Osteoblast (primary cell): Measurements from ENCODE around the gene RHOF. TPM values are rescaled to one million over a fixed set of nuclear protein-coding genes. Genes with fewer than 3 reads are reported as not detected.

Experiments used
- DNase-seq: peaks from one replicate; pipeline ENCODE4 v3.0.0; 2011; ENCODE audit warnings: low spot score, mixed read lengths; ENCODE audit not compliant: insufficient read length; ENCODE audit errors: missing footprints
- H2AFZ ChIP-seq: 2 replicates; pipeline ENCODE4 v1.6.0; 2011; ENCODE audit warnings: mild to moderate bottlenecking, low read length
- H3K27ac ChIP-seq: 2 replicates; pipeline ENCODE4 v1.5.1; 2011; ENCODE audit warnings: mild to moderate bottlenecking, low read depth, low read length, moderate library complexity
- H3K27me3 ChIP-seq: 2 replicates; pipeline ENCODE4 v1.6.0; 2012; ENCODE audit warnings: mild to moderate bottlenecking, control low read depth, inconsistent platforms, low read length, moderate library complexity; ENCODE audit not compliant: insufficient read depth
- H3K36me3 ChIP-seq: 2 replicates; pipeline ENCODE4 v1.5.1; 2011; ENCODE audit warnings: mild to moderate bottlenecking, low read length, control low read depth, moderate library complexity; ENCODE audit not compliant: insufficient read depth
- H3K4me1 ChIP-seq: 2 replicates; pipeline ENCODE4 v1.5.1; 2011; ENCODE audit warnings: mild to moderate bottlenecking, low read length, control low read depth, moderate library complexity; ENCODE audit not compliant: insufficient read depth
- H3K4me2 ChIP-seq: 2 replicates; pipeline ENCODE4 v1.6.0; 2011; ENCODE audit warnings: mild to moderate bottlenecking, low read length; ENCODE audit not compliant: insufficient read depth
- H3K4me3 ChIP-seq: fragments of 200-600 bp; sonication (generic); 3 replicates; pipeline ENCODE4 v1.5.1; 2012; ENCODE audit warnings: mild to moderate bottlenecking, low read length, inconsistent platforms; ENCODE audit not compliant: insufficient read depth
- H3K79me2 ChIP-seq: 2 replicates; pipeline ENCODE4 v1.6.0; 2012; ENCODE audit warnings: mild to moderate bottlenecking, low read length, control low read depth, inconsistent platforms; ENCODE audit not compliant: insufficient read depth
- H3K9me3 ChIP-seq: 2 replicates; pipeline ENCODE4 v1.5.1; 2011; ENCODE audit warnings: low read depth, low read length, control low read depth
- H4K20me1 ChIP-seq: 2 replicates; pipeline ENCODE4 v1.6.0; 2012; ENCODE audit warnings: mild to moderate bottlenecking, low read length, control low read depth; ENCODE audit not compliant: insufficient read depth
- CTCF ChIP-seq: IDR thresholded peaks from 2 replicates; pipeline ENCODE4 v1.5.1; 2011; ENCODE audit warnings: mild to moderate bottlenecking, low read depth, low read length, moderate library complexity; ENCODE audit errors: extremely low read depth
- total RNA-seq: library from RNA; depleted of rRNA; stranded (reverse); fragments of >200 nt; gene quantifications from 2 replicates; pipeline ENCODE4 v1.2.3, GENCODE V29; 2012

The RHOF gene
- total RNA-seq, 1 donor: 8.3 TPM

- H3K4me2 ChIP-seq: no peak overlapping the region
- H3K79me2 ChIP-seq: no peaks in the 10 kb centered on the region
- H3K36me3 ChIP-seq: no peaks in the 10 kb centered on the region
- no peak overlapping the region for H2AFZ ChIP-seq
- H3K9me3 ChIP-seq: no peaks in the 10 kb centered on the region
- no peak overlapping the region for H3K4me3 ChIP-seq
- no peak overlapping the region for H3K27ac ChIP-seq
- DNase-seq: peak; percentile 47
- H3K4me1 ChIP-seq: peaks cover 4% of the 10 kb centered on the region
- H3K27me3 ChIP-seq: no peaks in the 10 kb centered on the region
- H4K20me1 ChIP-seq: no peaks in the 10 kb centered on the region
- no peak for TF ChIP-seq CTCF
Measured at GRCh38 chr12:121751034-121751433, 42.5 kb downstream of the RHOF start.

DNA sequence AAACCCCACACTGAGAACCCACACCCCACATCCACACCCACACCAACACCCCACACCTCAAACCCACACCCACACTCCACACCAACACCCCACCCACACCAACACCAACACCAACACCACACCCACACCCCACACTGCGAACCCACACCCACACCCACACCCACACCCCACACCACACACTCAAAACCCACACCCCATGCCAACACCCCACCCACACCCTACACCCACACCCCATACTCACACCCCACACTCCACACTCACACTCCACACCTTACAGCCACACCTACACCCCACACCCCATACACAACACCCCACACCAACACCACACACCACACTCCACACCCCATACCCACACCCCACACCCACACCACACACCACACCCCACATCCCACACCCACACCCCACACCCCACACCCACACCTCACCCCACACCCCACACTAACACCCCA, 43.0 kb downstream of the RHOF start:
- Histone ChIP-seq H2AFZ (no peak overlapping the region), H4K20me1 (no peaks in the 10 kb centered on the region), H3K27me3 (no peaks in the 10 kb centered on the region), H3K27ac (no peak overlapping the region), H3K4me3 (no peak overlapping the region), H3K79me2 (no peaks in the 10 kb centered on the region), H3K36me3 (no peaks in the 10 kb centered on the region), H3K9me3 (no peaks in the 10 kb centered on the region), H3K4me2 (no peak overlapping the region), H3K4me1 (peaks cover 4% of the 10 kb centered on the region)
- no peak for TF ChIP-seq CTCF
- peak; percentile 26 for DNase-seq

DNA sequence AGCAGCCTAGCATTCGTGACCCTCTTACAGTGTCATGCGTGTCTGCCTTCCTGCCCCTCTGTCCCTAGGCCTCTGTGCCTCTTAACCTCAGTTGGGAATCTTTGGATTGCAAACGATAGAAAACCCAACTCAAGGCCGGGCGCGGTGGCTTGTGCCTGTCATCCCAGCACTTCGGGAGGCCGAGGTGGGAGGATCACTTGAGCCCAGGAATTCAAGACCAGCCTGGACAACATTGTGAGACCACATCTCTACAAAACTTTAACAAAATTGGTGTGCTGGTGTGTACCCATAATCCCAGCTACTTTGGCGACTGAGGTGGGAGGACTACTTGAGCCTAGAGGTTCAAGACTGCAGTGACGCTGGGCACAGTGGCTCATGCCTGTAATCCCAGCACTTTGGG, 44.2 kb downstream of the RHOF start:
- no peak for TF ChIP-seq CTCF
- Histone ChIP-seq H3K9me3 (no peaks in the 10 kb centered on the region), H3K79me2 (no peaks in the 10 kb centered on the region), H2AFZ (no peak overlapping the region), H3K4me3 (no peak overlapping the region), H3K27ac (peak overlapping the region; percentile 42), H3K27me3 (no peaks in the 10 kb centered on the region), H3K4me2 (no peak overlapping the region), H4K20me1 (no peaks in the 10 kb centered on the region), H3K4me1 (peaks cover 4% of the 10 kb centered on the region), H3K36me3 (no peaks in the 10 kb centered on the region)
- DNase-seq: no peak

DNA sequence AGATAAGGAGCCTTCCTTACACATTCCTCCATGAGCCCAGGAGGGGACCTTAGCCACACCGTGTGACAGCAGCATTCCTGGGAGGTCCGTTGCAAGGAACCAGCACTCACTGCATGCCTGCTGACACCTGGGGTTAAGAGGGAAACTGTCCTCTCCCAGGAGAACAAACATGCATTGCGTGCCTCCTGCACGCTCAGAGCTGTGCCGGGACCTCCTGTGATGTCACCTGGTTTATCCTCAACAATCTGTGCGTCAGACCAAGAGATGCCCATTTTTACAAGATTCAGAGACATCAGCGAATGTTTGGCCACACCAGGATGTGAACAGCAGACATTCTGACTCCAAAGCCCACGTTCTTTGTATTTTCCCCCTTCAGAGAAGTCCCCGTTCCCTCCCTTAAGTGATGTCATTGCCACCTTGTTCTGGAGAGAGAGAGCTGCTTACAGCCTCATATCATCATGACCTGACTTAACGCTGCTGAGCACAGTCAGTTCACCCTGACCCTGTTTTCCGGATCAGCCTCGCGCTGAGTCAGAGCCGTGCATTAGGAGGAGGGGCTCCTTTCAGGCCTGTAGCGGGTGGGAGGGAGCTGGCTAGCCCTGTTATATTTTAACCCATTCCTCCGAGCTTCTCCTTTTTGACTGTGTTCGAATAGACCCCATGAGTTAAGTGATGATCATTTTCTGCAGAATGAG, 44.8 kb downstream of the RHOF start:
- no peak for TF ChIP-seq CTCF
- Histone ChIP-seq H3K4me2 (no peak overlapping the region), H3K4me3 (no peak overlapping the region), H3K4me1 (peaks cover 4% of the 10 kb centered on the region), H4K20me1 (no peaks in the 10 kb centered on the region), H3K27ac (peak overlapping the region; percentile 42), H3K9me3 (no peaks in the 10 kb centered on the region), H2AFZ (no peak overlapping the region), H3K36me3 (no peaks in the 10 kb centered on the region), H3K27me3 (no peaks in the 10 kb centered on the region), H3K79me2 (no peaks in the 10 kb centered on the region)
- DNase-seq: peak; percentile 96
